MCF 10A (cell line): ENCODE results near the gene FSCN2. TPM values are rescaled to one million over a fixed set of nuclear protein-coding genes. Genes with fewer than 3 reads are reported as not detected.

Source experiments
- BruUV-seq: library from RNA; stranded (reverse); fragments of 400-500 nt; replicated peaks from 2 replicates; lab custom pipeline; 2021; lab: Mats Ljungman, UMichigan
- CTCF ChIA-PET: fragments of 300-600 bp; sonication (Branson Sonifier 250); formaldehyde crosslinking; extraction: SDS; loops from one replicate; lab custom pipeline; 2021; ENCODE audit warnings: antibody characterized with exemption, inconsistent platforms; lab: Yijun Ruan, JAX
- POLR2A ChIA-PET: fragments of 300-600, 350-650 bp; sonication (Branson Sonifier 250); formaldehyde crosslinking; extraction: SDS; loops from one replicate; lab custom pipeline; 2020; ENCODE audit warnings: antibody characterized with exemption, inconsistent platforms; lab: Yijun Ruan, JAX
- DNase-seq: peaks from one replicate; pipeline ENCODE4 v3.0.0-alpha.2; 2018; ENCODE audit not compliant: unreplicated experiment
- H3K27ac Mint-ChIP-seq: one replicate; pipeline ENCODE4 v1.8.0; 2022; ENCODE audit warnings: mild to moderate bottlenecking, low read depth, mixed read lengths; ENCODE audit not compliant: unreplicated experiment
- H3K27me3 Mint-ChIP-seq: one replicate; pipeline ENCODE4 v1.8.0; 2022; ENCODE audit warnings: mixed read lengths; ENCODE audit not compliant: insufficient read depth, unreplicated experiment
- H3K36me3 Mint-ChIP-seq: one replicate; pipeline ENCODE4 v1.8.0; 2022; ENCODE audit warnings: mild to moderate bottlenecking, moderate library complexity, mixed read lengths; ENCODE audit not compliant: insufficient read depth, unreplicated experiment
- H3K4me1 Mint-ChIP-seq: one replicate; pipeline ENCODE4 v1.8.0; 2022; ENCODE audit warnings: mixed read lengths; ENCODE audit not compliant: insufficient read depth, unreplicated experiment
- H3K4me3 Mint-ChIP-seq: one replicate; pipeline ENCODE4 v1.8.0; 2022; ENCODE audit warnings: mild to moderate bottlenecking, moderate library complexity, mixed read lengths; ENCODE audit not compliant: unreplicated experiment
- H3K9me3 Mint-ChIP-seq: one replicate; pipeline ENCODE4 v1.8.0; 2022; ENCODE audit warnings: mixed read lengths; ENCODE audit not compliant: unreplicated experiment
- CTCF ChIP-seq: fragments of 200-600 bp; IDR thresholded peaks from one replicate; pipeline ENCODE4 v1.8.0; 2022; ENCODE audit warnings: antibody characterized with exemption, mild to moderate bottlenecking; ENCODE audit not compliant: unreplicated experiment
- intact Hi-C: fragments of 100-400 bp; cut with micrococcal nuclease; formaldehyde crosslinking; loops from 2 replicates; pipeline ENCODE4 v1.14.1; 2022
- total RNA-seq: library from RNA; stranded (reverse); gene quantifications from 2 replicates; pipeline ENCODE4 v1.2.3, GENCODE V29; 2022

The FSCN2 gene
- total RNA-seq, 1 experiment from 2014 or later: not detected

GRCh38 chr17:81489012-81489997 is 38.9 kb upstream of the FSCN2 start:
- H3K36me3 Mint-ChIP-seq: no peaks in the 10 kb centered on the region
- POLR2A ChIA-PET: interaction anchor here (0.6 kb wide), 1 partner anchor 25 kb away, joined by 3 read pairs; no protein-coding TSS in a partner anchor
- intact Hi-C loops: no loop called here
- H3K4me3 Mint-ChIP-seq: no peak overlapping the region
- no peak overlapping the region for H3K27ac Mint-ChIP-seq
- TF ChIP-seq CTCF: no peak
- no peaks in the 10 kb centered on the region for H3K4me1 Mint-ChIP-seq
- peaks cover 16% of the 10 kb centered on the region for H3K27me3 Mint-ChIP-seq
- no TSS peak for BruUV-seq
- no peaks in the 10 kb centered on the region for H3K9me3 Mint-ChIP-seq
- CTCF ChIA-PET: interaction anchor here (0.6 to 1.1 kb wide), 5 partner anchors 9 to 663 kb away, joined by 3 to 4 read pairs (median 3); no protein-coding TSS in a partner anchor
- DNase-seq: no peak

DNA sequence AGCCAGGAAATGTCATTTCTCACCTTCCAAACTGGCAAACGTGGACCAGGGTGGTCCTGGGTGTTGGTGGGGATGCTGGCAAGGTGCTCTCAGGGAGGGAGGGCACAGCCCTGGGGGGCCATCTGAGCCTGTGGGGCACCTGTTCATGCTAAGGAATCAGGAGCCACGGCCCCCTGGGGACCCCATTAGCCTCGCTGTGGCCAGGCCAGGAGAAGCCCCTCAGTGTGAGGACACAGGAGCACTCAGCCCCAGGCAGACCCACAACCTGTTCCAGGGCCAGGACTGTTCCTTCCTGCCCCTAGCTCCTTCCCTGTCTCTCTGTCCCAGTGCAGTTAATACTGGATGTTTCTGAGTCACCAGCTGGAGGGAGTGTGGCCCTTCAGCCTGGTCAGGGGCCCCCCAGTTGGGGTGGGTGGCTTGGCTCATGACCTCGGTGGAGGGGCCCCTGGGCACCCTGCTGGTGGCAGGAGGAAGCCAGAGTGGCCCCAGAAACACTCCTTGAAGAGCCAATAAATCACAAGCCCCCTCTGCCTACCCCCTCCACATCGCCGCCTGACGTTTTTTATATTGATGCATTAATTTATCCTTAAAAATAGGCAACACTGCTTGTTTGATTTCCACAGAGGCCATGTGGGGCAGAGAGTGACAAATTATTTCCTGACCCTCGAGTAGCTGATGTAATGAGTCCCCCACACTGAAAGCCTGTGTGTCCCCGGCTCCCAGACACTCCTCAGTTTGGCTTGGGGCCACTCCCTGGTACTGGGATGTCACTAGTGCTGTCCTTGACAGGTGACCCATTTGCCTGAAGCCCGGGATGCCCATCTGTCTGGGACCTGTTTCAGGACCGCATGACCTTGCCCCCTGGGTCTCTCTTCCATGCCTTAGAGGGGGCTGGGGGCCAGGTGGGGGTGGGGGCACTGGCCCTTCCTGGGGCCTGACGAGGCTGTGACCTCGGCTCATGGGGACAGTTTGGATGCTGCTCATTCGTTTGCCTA is 37.9 kb upstream of the FSCN2 start:
- no TSS peak for BruUV-seq
- no peak overlapping the region for H3K4me3 Mint-ChIP-seq
- ChIA-PET CTCF (interaction anchor here (0.6 to 1.1 kb wide), 3 partner anchors 8 to 662 kb away, joined by 3 read pairs; no protein-coding TSS in a partner anchor), POLR2A (no interaction called here)
- DNase-seq: no peak
- H3K27ac Mint-ChIP-seq: no peak overlapping the region
- intact Hi-C loops: no loop called here
- H3K36me3 Mint-ChIP-seq: no peaks in the 10 kb centered on the region
- peaks cover 16% of the 10 kb centered on the region for H3K27me3 Mint-ChIP-seq
- no peak for TF ChIP-seq CTCF
- H3K9me3 Mint-ChIP-seq: no peaks in the 10 kb centered on the region
- no peaks in the 10 kb centered on the region for H3K4me1 Mint-ChIP-seq

- Mint-ChIP-seq H3K4me3 (no peak overlapping the region), H3K4me1 (no peaks in the 10 kb centered on the region), H3K27ac (no peak overlapping the region), H3K36me3 (no peaks in the 10 kb centered on the region), H3K9me3 (no peaks in the 10 kb centered on the region), H3K27me3 (peaks cover 16% of the 10 kb centered on the region)
- no TSS peak for BruUV-seq
- no peak for DNase-seq
- TF ChIP-seq CTCF: no peak
- intact Hi-C loops: no loop called here
- ChIA-PET CTCF (no interaction called here), POLR2A (no interaction called here)
Observed at GRCh38 chr17:81491181-81491581, 37.0 kb upstream of the FSCN2 start.
